Measurements from ENCODE around the gene SLFN13. TPM values are rescaled to one million over a fixed set of nuclear protein-coding genes. Genes with fewer than 3 reads are reported as not detected.

SLFN13 gene
- total RNA-seq, 1 donor from 2014 or later = 2.7 TPM

DNA sequence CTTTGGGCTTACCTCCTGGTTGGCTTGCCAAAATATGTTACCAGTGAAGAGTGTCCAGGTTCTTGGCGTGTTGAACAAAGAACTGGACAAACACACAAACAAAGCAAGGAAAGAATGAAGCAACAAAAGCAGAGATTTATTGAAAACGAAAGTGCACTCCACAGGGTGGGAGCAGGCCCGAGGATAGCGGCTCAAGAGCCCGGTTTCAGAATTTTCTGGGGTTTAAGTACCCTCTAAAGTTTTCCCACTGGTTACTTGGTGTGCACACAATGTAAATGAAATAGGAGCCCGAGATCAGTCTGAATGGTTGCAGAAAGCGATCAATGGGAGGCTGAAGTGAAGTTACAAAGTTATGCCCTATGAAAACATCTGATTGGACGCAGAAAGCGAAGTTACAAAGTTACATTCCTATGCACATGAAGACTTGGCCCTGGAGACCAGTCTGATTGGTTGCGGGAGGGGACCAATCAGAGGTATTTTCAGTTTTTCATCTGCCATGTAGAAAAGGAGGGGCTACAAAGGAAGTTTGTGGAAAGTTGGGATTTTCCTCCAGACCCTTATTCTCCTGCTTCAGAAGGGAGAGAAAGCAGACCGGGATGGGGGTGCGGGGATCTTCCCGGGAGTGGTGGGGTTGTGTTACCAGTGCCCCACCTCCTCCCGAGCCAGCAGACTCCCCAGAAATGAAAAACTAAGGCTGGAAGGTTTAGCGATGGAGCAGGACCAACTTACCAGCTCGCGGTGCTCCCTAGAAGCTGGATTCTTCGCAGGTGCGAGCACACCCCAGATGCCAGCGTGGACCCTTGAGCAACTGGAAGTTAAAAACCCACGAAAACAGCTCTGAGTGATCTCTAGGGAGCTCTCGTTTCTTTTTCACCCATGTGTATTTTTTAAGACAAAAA lies 16.1 kb downstream of the SLFN13 start, which contains the start of gene SLFN12:
TSS of gene SLFN12 (minus strand) at position 325 of the 899 bp plus-strand sequence. CDS start 9,472 bp downstream, outside the sequence.
- no peaks in the 10 kb centered on the region for H3K27me3 Mint-ChIP-seq (ENCODE audit: low read depth, unreplicated experiment)
- peak within 1 kb of the TSS; percentile 91 for H3K4me2 ChIP-seq (ENCODE audit: low read length)
- H3K4me1 ChIP-seq (ENCODE audit: insufficient read depth, low read length) = peaks cover 14% of the 10 kb centered on the region
- H3K9me3 Mint-ChIP-seq (ENCODE audit: unreplicated experiment) = no peaks in the 10 kb centered on the region
- H3K27ac Mint-ChIP-seq (ENCODE audit: unreplicated experiment) = peak within 1 kb of the TSS; percentile 99
- peak within 1 kb of the TSS; percentile 91 for H3K27ac ChIP-seq (ENCODE audit: low read depth, low read length)
- H3K4me3 ChIP-seq (ENCODE audit: insufficient read depth, low read depth, low read length) = peak within 1 kb of the TSS; percentile 83
- DNase-seq (ENCODE audit: low read depth) = peak; percentile 98
- H3K36me3 Mint-ChIP-seq (ENCODE audit: low read depth, unreplicated experiment) = peaks cover 5% of the 10 kb centered on the region
- no peaks in the 10 kb centered on the region for H3K36me3 ChIP-seq (ENCODE audit: insufficient read depth, low read length)
- peaks cover 47% of the 10 kb centered on the region for H3K79me2 ChIP-seq (ENCODE audit: insufficient read depth, low read length)
- TF ChIP-seq CTCF (IDR thresholded peaks at IDR 0.05; ENCODE audit: insufficient read depth, low read depth, low read length) = no peak
- TF ChIP-seq EZH2 (IDR thresholded peaks at IDR 0.05; ENCODE audit: insufficient read depth, low read length) = no peak
- peak; percentile 41 for FAIRE-seq
- peaks cover 28% of the 10 kb centered on the region for H4K20me1 ChIP-seq (ENCODE audit: insufficient read depth, low read length)
- peak within 1 kb of the TSS; percentile 49 for H2AFZ ChIP-seq (ENCODE audit: low read depth, low read length)
- no peaks in the 10 kb centered on the region for H3K27me3 ChIP-seq (ENCODE audit: insufficient read depth, low read length)
- H3K4me3 Mint-ChIP-seq (ENCODE audit: unreplicated experiment) = peak within 1 kb of the TSS; percentile 97
- H3K4me1 Mint-ChIP-seq (ENCODE audit: low read depth, unreplicated experiment) = peaks cover 30% of the 10 kb centered on the region
- H3K9me3 ChIP-seq (ENCODE audit: insufficient read depth, low read depth, low read length) = no peaks in the 10 kb centered on the region
- H3K9ac ChIP-seq (ENCODE audit: low read length) = peak within 1 kb of the TSS; percentile 85

DNA sequence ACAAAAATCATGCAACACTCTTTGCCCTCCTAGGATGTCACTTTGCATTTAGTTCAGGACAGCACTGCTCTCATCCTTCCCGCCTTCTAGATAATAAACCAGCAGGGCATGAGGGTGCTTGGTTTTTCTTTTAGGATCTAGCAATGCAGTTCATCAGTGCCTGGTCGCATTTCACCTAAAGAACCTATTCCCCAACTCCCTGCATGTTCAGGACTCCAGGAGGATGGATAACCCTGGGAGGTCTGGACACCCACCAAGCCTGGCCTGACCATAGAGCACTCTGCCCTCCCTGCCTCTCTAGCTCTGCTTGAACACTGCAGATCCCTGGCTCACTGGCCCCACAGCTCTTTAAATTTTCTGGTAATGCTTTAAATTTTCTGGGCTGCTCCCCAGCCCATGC lies 18.9 kb downstream of the SLFN13 start:
- H3K9ac ChIP-seq (ENCODE audit: low read length) = no peak overlapping the region
- peak overlapping the region; percentile 21 for H3K27ac Mint-ChIP-seq (ENCODE audit: unreplicated experiment)

More for the DNA sequence above, 18.9 kb downstream of the SLFN13 start:
- Mint-ChIP-seq H3K27me3 (ENCODE audit: low read depth, unreplicated experiment) (no peaks in the 10 kb centered on the region), H3K4me1 (ENCODE audit: low read depth, unreplicated experiment) (peaks cover 28% of the 10 kb centered on the region), H3K4me3 (ENCODE audit: unreplicated experiment) (peak overlapping the region; percentile 76), H3K36me3 (ENCODE audit: low read depth, unreplicated experiment) (peaks cover 12% of the 10 kb centered on the region), H3K9me3 (ENCODE audit: unreplicated experiment) (no peaks in the 10 kb centered on the region)
- H3K27me3 ChIP-seq (ENCODE audit: insufficient read depth, low read length) = no peaks in the 10 kb centered on the region
- no peak overlapping the region for H2AFZ ChIP-seq (ENCODE audit: low read depth, low read length)
- H3K79me2 ChIP-seq (ENCODE audit: insufficient read depth, low read length) = peaks cover 66% of the 10 kb centered on the region
- H3K4me1 ChIP-seq (ENCODE audit: insufficient read depth, low read length) = peaks cover 14% of the 10 kb centered on the region
- peak overlapping the region; percentile 22 for H3K4me2 ChIP-seq (ENCODE audit: low read length)
- H3K36me3 ChIP-seq (ENCODE audit: insufficient read depth, low read length) = no peaks in the 10 kb centered on the region
- no peak overlapping the region for H3K27ac ChIP-seq (ENCODE audit: low read depth, low read length)
- FAIRE-seq = no peak
- TF ChIP-seq EZH2 (IDR thresholded peaks at IDR 0.05; ENCODE audit: insufficient read depth, low read length) (no peak), CTCF (IDR thresholded peaks at IDR 0.05; ENCODE audit: insufficient read depth, low read depth, low read length) (no peak)
- no peaks in the 10 kb centered on the region for H3K9me3 ChIP-seq (ENCODE audit: insufficient read depth, low read depth, low read length)
- no peak for DNase-seq (ENCODE audit: low read depth)
- no peak overlapping the region for H3K4me3 ChIP-seq (ENCODE audit: insufficient read depth, low read depth, low read length)
- peaks cover 32% of the 10 kb centered on the region for H4K20me1 ChIP-seq (ENCODE audit: insufficient read depth, low read length)
